ENCODE results near the gene CELF2. TPM values are rescaled to one million over a fixed set of nuclear protein-coding genes. Genes with fewer than 3 reads are reported as not detected.
"Not testable (repeated sequence)": the region's sequence is repeated elsewhere in the genome, so short reads cannot be mapped to it uniquely, and the experiment has no call there.

CELF2 gene
- total RNA-seq, 6 donors from 2014 or later: 82.7 to 193 (median 120) TPM

DNA sequence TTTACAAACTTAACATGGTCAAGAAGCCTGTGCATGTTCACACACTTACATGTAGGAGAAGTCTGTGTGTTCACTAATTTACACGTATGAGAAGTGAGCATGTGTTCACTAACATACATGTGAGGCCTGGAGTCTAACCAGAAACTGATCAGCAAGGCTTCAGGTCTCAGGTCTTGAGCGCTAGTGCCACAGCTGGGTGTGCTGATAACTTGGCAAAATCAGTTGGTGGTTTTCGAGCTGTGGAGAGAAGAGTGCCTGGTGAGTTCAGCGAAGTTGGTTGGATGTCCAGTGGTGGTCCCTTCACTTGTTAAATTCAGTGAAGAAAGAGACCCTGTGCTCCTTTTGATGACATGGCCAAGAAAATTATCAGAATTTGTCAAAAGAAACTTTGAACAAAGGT, 98.7 kb downstream of the CELF2 start:
- 97 to 98% methylated on average over 4 of the region's 4 CpGs for WGBS, 2 donors
- no peak overlapping the region for H3K27ac ChIP-seq

GRCh38 chr10:11116817-11117216, 99.1 kb downstream of the CELF2 start:
- WGBS, 2 donors: 82 to 89% methylated on average over 6 of the region's 6 CpGs
- H3K4me3 ChIP-seq: no peak overlapping the region
- H3K27me3 ChIP-seq: no peaks in the 10 kb centered on the region
- H3K27ac ChIP-seq: no peak overlapping the region
- TF ChIP-seq POLR2A (IDR thresholded peaks at IDR 0.05) (no peak), POLR2AphosphoS5 (IDR thresholded peaks at IDR 0.05) (no peak), EP300 (IDR thresholded peaks at IDR 0.05) (no peak), CTCF (IDR thresholded peaks at IDR 0.05) (no peak)
- no peaks in the 10 kb centered on the region for H3K9me3 ChIP-seq
- H3K36me3 ChIP-seq: no peaks in the 10 kb centered on the region
- ATAC-seq (ENCODE audit: low FRiP score in 2 of 2) (no peak), DNase-seq (no peak)
- no peaks in the 10 kb centered on the region for H3K4me1 ChIP-seq

More for the DNA sequence above, 98.7 kb downstream of the CELF2 start:
- Histone ChIP-seq H3K36me3 (no peaks in the 10 kb centered on the region), H3K4me1 (no peaks in the 10 kb centered on the region), H3K27me3 (no peaks in the 10 kb centered on the region), H3K9me3 (no peaks in the 10 kb centered on the region), H3K4me3 (no peak overlapping the region)
- DNase-seq (no peak), ATAC-seq (ENCODE audit: low FRiP score in 2 of 2) (no peak)
- TF ChIP-seq POLR2A (IDR thresholded peaks at IDR 0.05): no peak
- no peak for TF ChIP-seq POLR2AphosphoS5 (IDR thresholded peaks at IDR 0.05)

GRCh38 chr10:11118686-11119085, 101.0 kb downstream of the CELF2 start:
- ATAC-seq (ENCODE audit: low FRiP score in 2 of 2): no peak
- no peaks in the 10 kb centered on the region for H3K36me3 ChIP-seq
- no peaks in the 10 kb centered on the region for H3K4me1 ChIP-seq

GRCh38 chr10:11119843-11120242, 102.2 kb downstream of the CELF2 start:
- Histone ChIP-seq H3K9me3 (no peaks in the 10 kb centered on the region), H3K27me3 (no peaks in the 10 kb centered on the region), H3K4me3 (no peak overlapping the region), H3K27ac (no peak overlapping the region), H3K4me1 (no peaks in the 10 kb centered on the region), H3K36me3 (no peaks in the 10 kb centered on the region)
- TF ChIP-seq EP300 (IDR thresholded peaks at IDR 0.05) (no peak), POLR2AphosphoS5 (IDR thresholded peaks at IDR 0.05) (no peak), CTCF (IDR thresholded peaks at IDR 0.05) (no peak), POLR2A (IDR thresholded peaks at IDR 0.05) (no peak)
- ATAC-seq (ENCODE audit: low FRiP score in 2 of 2): no peak
- 81 to 85% methylated on average over 7 of the region's 7 CpGs for WGBS, 2 donors
- DNase-seq: no peak

More at GRCh38 chr10:11118686-11119085, 101.0 kb downstream of the CELF2 start:
- Histone ChIP-seq H3K27ac (no peak overlapping the region), H3K4me3 (no peak overlapping the region), H3K27me3 (no peaks in the 10 kb centered on the region), H3K9me3 (no peaks in the 10 kb centered on the region)
- no peak for TF ChIP-seq POLR2AphosphoS5 (IDR thresholded peaks at IDR 0.05)
- no peak for TF ChIP-seq EP300 (IDR thresholded peaks at IDR 0.05)
- no peak for TF ChIP-seq POLR2A (IDR thresholded peaks at IDR 0.05)
- no peak for TF ChIP-seq CTCF (IDR thresholded peaks at IDR 0.05)
- 85 to 89% methylated on average over 3 to 4 of the region's 4 CpGs for WGBS, 2 donors
- no peak for DNase-seq

- Histone ChIP-seq H3K9me3 (no peaks in the 10 kb centered on the region), H3K4me1 (no peaks in the 10 kb centered on the region), H3K27ac (no peak overlapping the region), H3K4me3 (no peak overlapping the region), H3K27me3 (no peaks in the 10 kb centered on the region), H3K36me3 (no peaks in the 10 kb centered on the region)
- DNase-seq (no peak), ATAC-seq (ENCODE audit: low FRiP score in 2 of 2) (no peak)
- TF ChIP-seq POLR2A (IDR thresholded peaks at IDR 0.05) (no peak), CTCF (IDR thresholded peaks at IDR 0.05) (no peak), POLR2AphosphoS5 (IDR thresholded peaks at IDR 0.05) (no peak), EP300 (IDR thresholded peaks at IDR 0.05) (no peak)
- WGBS, 2 donors: 67 to 78% methylated on average over 7 of the region's 7 CpGs
These were observed 103.0 kb downstream of the CELF2 start for GRCh38 chr10:11120711-11121110.

GRCh38 chr10:11123892-11124291, 106.2 kb downstream of the CELF2 start:
- H3K27me3 ChIP-seq; ATAC-seq (ENCODE audit: low FRiP score in 2 of 2); DNase-seq; H3K9me3 ChIP-seq; H3K4me3 ChIP-seq; H3K4me1 ChIP-seq; H3K36me3 ChIP-seq; H3K27ac ChIP-seq: not testable (repeated sequence)
- WGBS, 2 donors: 40 to 59% methylated on average over 2 of the region's 2 CpGs
